ENCODE results near the gene RGS18. TPM values are rescaled to one million over a fixed set of nuclear protein-coding genes. Genes with fewer than 3 reads are reported as not detected.

Gene RGS18
- total and polyA plus RNA-seq, 2 experiments from 2014 or later, result not detected

- no peak overlapping the region for H3K4me2 ChIP-seq
- DNase-seq (ENCODE audit: low spot score) (no peak), ATAC-seq (no peak)
- no peaks in the 10 kb centered on the region for H3K36me3 ChIP-seq (ENCODE audit: insufficient read depth)
- H3K27ac ChIP-seq (ENCODE audit: low read depth), result no peak overlapping the region
- no peak overlapping the region for H3K4me3 Mint-ChIP-seq
- H3K27ac Mint-ChIP-seq, result no peak overlapping the region
- H3K27me3 ChIP-seq (ENCODE audit: insufficient read depth), result no peaks in the 10 kb centered on the region
- H3K4me1 Mint-ChIP-seq, result no peaks in the 10 kb centered on the region
- no peaks in the 10 kb centered on the region for H3K27me3 Mint-ChIP-seq (ENCODE audit: insufficient read depth, low read depth, poor library complexity)
- H2AFZ ChIP-seq, result no peak overlapping the region
- no peaks in the 10 kb centered on the region for H3F3A ChIP-seq (replicated peaks; ENCODE audit: low read depth)
- TF ChIP-seq ZNF114 (CRISPR knock-in tag; IDR thresholded peaks at IDR 0.05) (no peak), NANOG (IDR thresholded peaks at IDR 0.05; ENCODE audit: borderline replicate concordance) (no peak), EZH2phosphoT487 (IDR thresholded peaks at IDR 0.05; ENCODE audit: unreplicated experiment) (no peak), CREB1 (CRISPR knock-in tag; IDR thresholded peaks at IDR 0.05; ENCODE audit: low read depth) (no peak), JUNB (IDR thresholded peaks at IDR 0.05; ENCODE audit: unreplicated experiment) (no peak), ZNF331 (CRISPR knock-in tag; IDR thresholded peaks at IDR 0.05; ENCODE audit: low read depth) (no peak), STAT1 (IDR thresholded peaks at IDR 0.05; ENCODE audit: unreplicated experiment) (no peak), ETS1 (IDR thresholded peaks at IDR 0.05) (no peak), REST (IDR thresholded peaks at IDR 0.05; ENCODE audit: unreplicated experiment) (no peak), EZH2 (IDR thresholded peaks at IDR 0.05; ENCODE audit: low read depth, unreplicated experiment) (no peak), CTCF (conservative IDR thresholded peaks at IDR 0.05; ENCODE audit: low read depth in 2 of 2) (no peak), POLR2AphosphoS5 (IDR thresholded peaks at IDR 0.05; ENCODE audit: low read depth) (no peak), ZNF462 (CRISPR knock-in tag; IDR thresholded peaks at IDR 0.05) (no peak)
- H3K4me1 ChIP-seq (ENCODE audit: insufficient read depth), result no peaks in the 10 kb centered on the region
- no peaks in the 10 kb centered on the region for H3K36me3 Mint-ChIP-seq (ENCODE audit: low read depth)
- no peaks in the 10 kb centered on the region for H4K20me1 ChIP-seq (replicated peaks; ENCODE audit: insufficient read depth)
- no peaks in the 10 kb centered on the region for H3K79me2 ChIP-seq (replicated peaks; ENCODE audit: insufficient read depth)
- no peaks in the 10 kb centered on the region for H3K9me3 Mint-ChIP-seq
- no peak overlapping the region for H3K4me3 ChIP-seq
- H3K9me2 ChIP-seq (ENCODE audit: insufficient read depth), result no peaks in the 10 kb centered on the region
Observed at GRCh38 chr1:192186197-192186596, 27.9 kb downstream of the RGS18 start.
